Activated CD4-positive, alpha-beta T cell treated with anti-CD3 and anti-CD28 coated beads, Interleukin-10, Interleukin-2, amounts not matched to agents 100 ng/mL and 50 ng/mL, durations not matched to agents 16 hours and 8 hours (primary cell): Measurements from ENCODE around the gene FUT1.

Source experiments
- DNase-seq: peaks from one replicate; pipeline ENCODE4 v3.0.0-alpha.2; 2020

FUT1 gene

GRCh38 chr19:48715681-48716171 lies 36.7 kb downstream of the FUT1 start:
- DNase-seq, result no peak

- DNase-seq, result no peak
Measured at GRCh38 chr19:48714759-48715675, 37.4 kb downstream of the FUT1 start.

- DNase-seq, result peak; percentile 98
Measured at GRCh38 chr19:48713864-48714755, 38.3 kb downstream of the FUT1 start.

- DNase-seq, result no peak
Measured at GRCh38 chr19:48713041-48713863, 39.2 kb downstream of the FUT1 start.

- no peak for DNase-seq
Measured at GRCh38 chr19:48711106-48711662, 41.3 kb downstream of the FUT1 start.

GRCh38 chr19:48708471-48708870 lies 44.0 kb downstream of the FUT1 start:
- no peak for DNase-seq

- DNase-seq, result no peak
Measured at GRCh38 chr19:48705431-48705830, 47.0 kb downstream of the FUT1 start.

- DNase-seq, result no peak
Measured at GRCh38 chr19:48703316-48703715, 49.1 kb downstream of the FUT1 start.

- no peak for DNase-seq
Measured at GRCh38 chr19:48702701-48703100, 49.7 kb downstream of the FUT1 start.

- no peak for DNase-seq
Measured at GRCh38 chr19:48698046-48698445, 54.4 kb downstream of the FUT1 start.
